ENCODE measurements around the gene PANX2. TPM values are rescaled to one million over a fixed set of nuclear protein-coding genes. Genes with fewer than 3 reads are reported as not detected.

Gene PANX2
- total RNA-seq, 1 donor from 2014 or later = 3.0 TPM

DNA sequence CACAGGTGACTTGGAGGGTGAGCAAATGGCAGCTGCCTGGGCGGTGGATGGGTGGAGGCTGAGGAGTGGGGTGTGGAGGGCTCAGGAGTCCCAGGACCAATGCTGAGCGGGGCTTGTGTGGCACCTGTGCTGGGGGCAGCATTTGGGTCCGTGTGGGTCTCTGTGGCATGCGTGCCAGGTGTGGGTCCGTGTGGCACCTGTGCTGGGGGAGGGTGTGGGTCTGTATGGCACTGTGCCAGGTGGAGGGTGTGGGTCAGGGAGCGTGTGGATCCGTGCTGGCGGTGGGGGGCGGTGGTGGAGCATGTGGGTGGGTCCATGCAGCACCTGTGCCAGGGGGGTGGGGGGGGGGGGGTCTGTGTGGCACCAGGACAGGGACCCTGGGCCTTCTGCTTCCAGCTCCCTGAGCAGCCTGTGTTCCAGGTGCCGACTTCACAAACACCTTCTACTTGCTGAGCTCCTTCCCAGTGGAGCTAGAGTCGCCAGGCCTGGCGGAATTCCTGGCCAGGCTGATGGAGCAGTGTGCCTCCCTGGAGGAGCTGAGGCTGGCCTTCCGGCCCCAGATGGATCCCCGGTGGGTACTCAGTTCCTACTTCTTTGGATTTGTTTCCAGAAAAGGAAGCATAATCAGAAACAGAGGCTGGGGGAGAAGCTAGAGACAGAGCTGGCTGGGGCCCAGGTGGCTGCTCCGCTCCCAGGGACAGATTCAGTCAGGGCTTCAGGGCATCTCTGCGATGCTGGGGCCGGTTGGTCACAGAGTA, 44.9 kb downstream of the PANX2 start:
- TF ChIP-seq, protein P1, sequence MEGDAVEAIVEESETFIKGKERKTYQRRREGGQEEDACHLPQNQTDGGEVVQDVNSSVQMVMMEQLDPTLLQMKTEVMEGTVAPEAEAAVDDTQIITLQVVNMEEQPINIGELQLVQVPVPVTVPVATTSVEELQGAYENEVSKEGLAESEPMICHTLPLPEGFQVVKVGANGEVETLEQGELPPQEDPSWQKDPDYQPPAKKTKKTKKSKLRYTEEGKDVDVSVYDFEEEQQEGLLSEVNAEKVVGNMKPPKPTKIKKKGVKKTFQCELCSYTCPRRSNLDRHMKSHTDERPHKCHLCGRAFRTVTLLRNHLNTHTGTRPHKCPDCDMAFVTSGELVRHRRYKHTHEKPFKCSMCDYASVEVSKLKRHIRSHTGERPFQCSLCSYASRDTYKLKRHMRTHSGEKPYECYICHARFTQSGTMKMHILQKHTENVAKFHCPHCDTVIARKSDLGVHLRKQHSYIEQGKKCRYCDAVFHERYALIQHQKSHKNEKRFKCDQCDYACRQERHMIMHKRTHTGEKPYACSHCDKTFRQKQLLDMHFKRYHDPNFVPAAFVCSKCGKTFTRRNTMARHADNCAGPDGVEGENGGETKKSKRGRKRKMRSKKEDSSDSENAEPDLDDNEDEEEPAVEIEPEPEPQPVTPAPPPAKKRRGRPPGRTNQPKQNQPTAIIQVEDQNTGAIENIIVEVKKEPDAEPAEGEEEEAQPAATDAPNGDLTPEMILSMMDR (IDR thresholded peaks at IDR 0.05) = no peak
- Mint-ChIP-seq H3K4me1 (ENCODE audit: low read depth) (peaks cover 7% of the 10 kb centered on the region), H3K36me3 (ENCODE audit: low read depth) (peaks cover 25% of the 10 kb centered on the region), H3K9me3 (ENCODE audit: low read depth) (no peaks in the 10 kb centered on the region), H3K27me3 (ENCODE audit: low read depth) (no peaks in the 10 kb centered on the region), H3K4me3 (ENCODE audit: unreplicated experiment) (no peak overlapping the region), H3K27ac (ENCODE audit: unreplicated experiment) (peak overlapping the region; percentile 54)
- DNase-seq (ENCODE audit: low spot score) = peak; percentile 94

DNA sequence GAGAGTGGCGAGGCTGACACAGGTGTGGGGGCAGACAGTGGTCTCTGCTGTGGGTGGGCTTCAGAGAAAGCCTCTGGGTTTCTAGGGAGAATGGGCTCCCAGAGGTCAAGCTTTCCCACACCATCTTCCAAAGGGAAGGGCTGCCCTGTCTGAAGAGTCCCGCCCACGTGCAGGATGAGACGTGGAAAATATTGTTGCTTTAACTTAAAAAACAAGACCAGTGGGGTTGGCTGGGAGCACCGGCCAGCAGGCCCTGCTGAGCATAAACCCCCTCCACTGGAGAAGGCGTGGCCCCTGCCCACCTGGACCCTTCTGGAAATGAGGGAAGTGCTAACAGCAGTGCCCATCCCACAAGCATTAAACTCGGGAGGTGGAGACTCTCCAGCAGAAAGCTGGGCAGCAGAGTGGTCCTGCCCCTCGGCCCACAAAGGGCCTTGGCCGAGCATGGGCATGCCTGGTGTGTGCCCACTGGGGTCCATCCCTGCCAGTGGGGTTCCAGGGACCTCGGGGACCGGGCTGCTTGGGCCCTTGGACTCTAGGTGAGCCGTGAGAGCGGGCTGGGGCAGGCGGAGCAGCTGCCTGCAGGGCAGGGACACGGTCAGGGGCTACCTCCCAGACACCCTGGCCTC, 45.6 kb downstream of the PANX2 start:
- Mint-ChIP-seq H3K4me3 (ENCODE audit: unreplicated experiment) (no peak overlapping the region), H3K9me3 (ENCODE audit: low read depth) (no peaks in the 10 kb centered on the region), H3K4me1 (ENCODE audit: low read depth) (peaks cover 7% of the 10 kb centered on the region), H3K27ac (ENCODE audit: unreplicated experiment) (no peak overlapping the region), H3K36me3 (ENCODE audit: low read depth) (peaks cover 24% of the 10 kb centered on the region), H3K27me3 (ENCODE audit: low read depth) (no peaks in the 10 kb centered on the region)
- TF ChIP-seq, protein P1 (IDR thresholded peaks at IDR 0.05) = no peak
- peak; percentile 89 for DNase-seq (ENCODE audit: low spot score)

GRCh38 chr22:50216684-50217520, 46.4 kb downstream of the PANX2 start:
- TF ChIP-seq, protein P1 (IDR thresholded peaks at IDR 0.05) = no peak
- H3K27ac Mint-ChIP-seq (ENCODE audit: unreplicated experiment) = no peak overlapping the region
- no peak for DNase-seq (ENCODE audit: low spot score)
- no peaks in the 10 kb centered on the region for H3K9me3 Mint-ChIP-seq (ENCODE audit: low read depth)
- H3K36me3 Mint-ChIP-seq (ENCODE audit: low read depth) = peaks cover 23% of the 10 kb centered on the region
- H3K27me3 Mint-ChIP-seq (ENCODE audit: low read depth) = no peaks in the 10 kb centered on the region
- H3K4me3 Mint-ChIP-seq (ENCODE audit: unreplicated experiment) = no peak overlapping the region
- H3K4me1 Mint-ChIP-seq (ENCODE audit: low read depth) = peaks cover 7% of the 10 kb centered on the region

DNA sequence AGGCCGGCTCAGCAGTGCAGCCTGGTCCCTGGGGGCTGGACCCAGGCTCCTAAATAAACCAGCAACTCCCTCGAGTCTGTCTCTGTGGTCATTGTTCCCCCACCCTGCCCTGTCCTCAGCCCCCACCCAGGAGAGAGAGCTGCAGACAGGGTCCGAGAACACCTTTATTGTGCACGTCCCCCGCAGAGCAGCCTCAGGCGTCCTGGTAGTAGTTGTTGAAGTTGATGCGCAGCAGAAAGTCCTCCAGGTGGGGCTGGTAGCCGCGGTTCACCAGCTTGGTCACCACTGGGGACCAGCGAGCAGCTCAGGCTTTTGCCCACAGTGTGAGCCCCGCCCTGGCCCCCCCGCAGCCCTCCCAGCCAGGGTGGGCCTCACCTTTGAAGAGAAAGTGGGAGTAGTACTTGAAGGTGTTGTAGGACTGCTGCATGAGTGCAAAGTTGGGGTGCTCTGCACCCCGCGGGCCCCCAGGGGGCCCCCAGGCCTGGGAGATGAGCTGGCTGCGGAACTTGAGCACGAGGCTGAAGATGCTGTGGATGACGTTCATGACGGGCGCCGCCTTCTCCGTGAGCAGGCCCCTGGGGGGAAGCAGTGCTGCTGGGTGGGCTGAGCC, 47.1 kb downstream of the PANX2 start:
- TF ChIP-seq, protein P1 (IDR thresholded peaks at IDR 0.05) = no peak
- no peak overlapping the region for H3K27ac Mint-ChIP-seq (ENCODE audit: unreplicated experiment)
- H3K27me3 Mint-ChIP-seq (ENCODE audit: low read depth) = no peaks in the 10 kb centered on the region
- no peak overlapping the region for H3K4me3 Mint-ChIP-seq (ENCODE audit: unreplicated experiment)
- DNase-seq (ENCODE audit: low spot score) = no peak
- H3K9me3 Mint-ChIP-seq (ENCODE audit: low read depth) = no peaks in the 10 kb centered on the region
- peaks cover 21% of the 10 kb centered on the region for H3K36me3 Mint-ChIP-seq (ENCODE audit: low read depth)
- peaks cover 7% of the 10 kb centered on the region for H3K4me1 Mint-ChIP-seq (ENCODE audit: low read depth)

Data from chondrocyte (in vitro differentiated cells).